Right ventricle myocardium superior (tissue), 1 donor: ENCODE data around the gene SERINC2. TPM values are rescaled to one million over a fixed set of nuclear protein-coding genes. Genes with fewer than 3 reads are reported as not detected.
"Not testable (repeated sequence)": the region's sequence is repeated elsewhere in the genome, so short reads cannot be mapped to it uniquely, and the experiment has no call there.

Experiments
- ATAC-seq: fragments of 200-7000 bp; cut with Tn5 transposase; one replicate; pipeline ENCODE4 v1.9.1; 2020; ENCODE audit warnings: mild to moderate bottlenecking; ENCODE audit not compliant: poor library complexity
- DNase-seq: peaks from one replicate; pipeline ENCODE4 v3.0.0-alpha.2; 2020
- intact Hi-C: fragments of 100-400 bp; cut with DNase I; formaldehyde crosslinking; loops from one replicate; pipeline ENCODE4 v1.11.2; 2022
- total RNA-seq: library from RNA; stranded (reverse); fragmentation: NEBNext Ultra II Directional; extraction: Animal tissue kit (Norgen Biotek cat#: 25700); gene quantifications from one replicate; pipeline ENCODE4 v1.2.1, GENCODE V29; 2021
- donor health status: DM: no; HTN: yes; CAD: no; lungs with severe emphysema.

Gene SERINC2
- total RNA-seq, 1 donor from 2014 or later = 1.5 TPM

- no peak for ATAC-seq
- intact Hi-C loops = no loop called here
Observed at GRCh38 chr1:31441073-31441472, 28.1 kb downstream of the SERINC2 start.

GRCh38 chr1:31441558-31441957 lies 28.5 kb downstream of the SERINC2 start:
- DNase-seq = no peak
- ATAC-seq = no peak
- intact Hi-C loops = no loop called here

More at GRCh38 chr1:31441073-31441472, 28.1 kb downstream of the SERINC2 start:
- DNase-seq = no peak

GRCh38 chr1:31441970-31442647 lies 29.1 kb downstream of the SERINC2 start:
- DNase-seq (no peak), ATAC-seq (no peak)
- intact Hi-C loops = no loop called here

GRCh38 chr1:31442648-31442994 lies 29.6 kb downstream of the SERINC2 start:
- no peak for ATAC-seq
- no peak for DNase-seq

GRCh38 chr1:31443673-31444072 lies 30.7 kb downstream of the SERINC2 start:
- intact Hi-C loops = no loop called here
- ATAC-seq (no peak), DNase-seq (no peak)

More at GRCh38 chr1:31442648-31442994, 29.6 kb downstream of the SERINC2 start:
- intact Hi-C loops = no loop called here

- DNase-seq (no peak), ATAC-seq (peak; percentile 15)
- intact Hi-C loops = no loop called here
Observed at GRCh38 chr1:31444725-31445448, 31.9 kb downstream of the SERINC2 start.

- DNase-seq = no peak
- no peak for ATAC-seq
- intact Hi-C loops = no loop called here
Observed at GRCh38 chr1:31445951-31446350, 32.9 kb downstream of the SERINC2 start.

GRCh38 chr1:31447210-31447609 lies 34.2 kb downstream of the SERINC2 start:
- ATAC-seq = no peak
- DNase-seq = no peak
- intact Hi-C loops = no loop called here

GRCh38 chr1:31453384-31454079 lies 40.5 kb downstream of the SERINC2 start:
- intact Hi-C loops = no loop called here
- no peak for ATAC-seq
- no peak for DNase-seq

GRCh38 chr1:31458287-31458896 lies 45.4 kb downstream of the SERINC2 start:
- no peak for ATAC-seq
- no peak for DNase-seq
- intact Hi-C loops = no loop called here

- ATAC-seq (no peak), DNase-seq (no peak)
- intact Hi-C loops = loop anchor here (5.0 kb wide), 1 partner anchor 82 kb away; no protein-coding TSS in a partner anchor
Observed at GRCh38 chr1:31460027-31460426, 47.0 kb downstream of the SERINC2 start.

- DNase-seq (no peak), ATAC-seq (no peak)
- intact Hi-C loops = no loop called here
Observed at GRCh38 chr1:31467005-31467674, 54.1 kb downstream of the SERINC2 start.

- intact Hi-C loops = no loop called here
- no peak for ATAC-seq
- DNase-seq = no peak
Observed at GRCh38 chr1:31470794-31471315, 57.8 kb downstream of the SERINC2 start.

GRCh38 chr1:31471452-31472313 lies 58.7 kb downstream of the SERINC2 start:
- DNase-seq, ATAC-seq, intact Hi-C loops: not testable (repeated sequence)

GRCh38 chr1:31472314-31472651 lies 59.3 kb downstream of the SERINC2 start:
- ATAC-seq, DNase-seq, intact Hi-C loops: not testable (repeated sequence)

GRCh38 chr1:31472673-31473072 lies 59.7 kb downstream of the SERINC2 start:
- ATAC-seq = not testable (repeated sequence)

GRCh38 chr1:31473508-31473907 lies 60.5 kb downstream of the SERINC2 start:
- ATAC-seq, intact Hi-C loops, DNase-seq: not testable (repeated sequence)

More at GRCh38 chr1:31472673-31473072, 59.7 kb downstream of the SERINC2 start:
- DNase-seq, intact Hi-C loops: not testable (repeated sequence)
